Parathyroid adenoma (tissue), 2 donors: ENCODE measurements around the gene HDAC9.

Experiments
- H2AFZ ChIP-seq: fragments of 300-600 bp; sonication (generic); one replicate; pipeline ENCODE4 v1.7.0; 2017; ENCODE audit warnings: antibody characterized with exemption, mild to moderate bottlenecking
- H3K27ac ChIP-seq: fragments of 300-600 bp; sonication (generic); one replicate; pipeline ENCODE4 v1.7.0; 2017
- H3K27me3 ChIP-seq: fragments of 300-600 bp; sonication (generic); one replicate; pipeline ENCODE4 v1.7.0; 2017; ENCODE audit warnings: low read length; ENCODE audit not compliant: control insufficient read depth, insufficient read depth
- H3K36me3 ChIP-seq: fragments of 300-600 bp; sonication (generic); one replicate; pipeline ENCODE4 v1.7.0; 2017; ENCODE audit warnings: low read length; ENCODE audit not compliant: control insufficient read depth, insufficient read depth
- H3K4me1 ChIP-seq: fragments of 300-600 bp; sonication (generic); one replicate; pipeline ENCODE4 v1.7.0; 2017; ENCODE audit warnings: control low read depth
- H3K4me2 ChIP-seq: fragments of 300-600 bp; sonication (generic); one replicate; pipeline ENCODE4 v1.7.0; 2017; ENCODE audit warnings: low read length
- H3K4me3 ChIP-seq: fragments of 300-600 bp; sonication (generic); one replicate; pipeline ENCODE4 v1.7.0; 2017; ENCODE audit warnings: low read depth, low read length
- H3K79me2 ChIP-seq: fragments of 300-600 bp; sonication (generic); one replicate; pipeline ENCODE4 v1.7.0; 2017; ENCODE audit warnings: control low read depth
- H3K9ac ChIP-seq: fragments of 300-600 bp; sonication (generic); one replicate; pipeline ENCODE4 v1.7.0; 2017; ENCODE audit warnings: mild to moderate bottlenecking
- H3K9me3 ChIP-seq: fragments of 300-600 bp; sonication (generic); one replicate; pipeline ENCODE4 v1.7.0; 2017; ENCODE audit warnings: low read length; ENCODE audit not compliant: control insufficient read depth
- TF ChIP-seq, protein P1 (sequence below): fragments of 300-600 bp; sonication (generic); IDR thresholded peaks from one replicate; pipeline ENCODE4 v1.7.0; 2017; ENCODE audit warnings: antibody characterized with exemption, mild to moderate bottlenecking
- donor health status: primary hyperparathyroidism.

The HDAC9 gene

DNA sequence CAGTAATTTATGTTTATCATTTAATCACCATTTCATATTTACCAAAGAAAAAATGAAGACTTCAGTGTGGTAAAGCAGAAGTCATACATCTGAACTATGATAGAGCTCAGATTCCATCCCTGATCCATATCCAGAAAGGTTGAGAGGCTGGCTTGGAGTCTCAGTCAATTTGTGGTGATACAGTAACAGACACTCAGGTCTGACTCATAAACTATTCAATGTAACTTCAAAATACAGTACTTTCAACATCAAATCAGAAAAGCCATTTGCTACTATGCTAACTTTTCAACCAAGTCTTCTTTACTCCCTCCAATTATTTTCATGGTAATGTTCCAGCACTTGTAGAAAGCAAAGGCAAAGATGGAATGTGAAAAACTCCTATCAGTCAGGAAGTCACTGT is 190.4 kb downstream of the HDAC9 start:
- H3K27ac ChIP-seq = no peak overlapping the region
- H2AFZ ChIP-seq = no peak overlapping the region
- TF ChIP-seq, protein P1, sequence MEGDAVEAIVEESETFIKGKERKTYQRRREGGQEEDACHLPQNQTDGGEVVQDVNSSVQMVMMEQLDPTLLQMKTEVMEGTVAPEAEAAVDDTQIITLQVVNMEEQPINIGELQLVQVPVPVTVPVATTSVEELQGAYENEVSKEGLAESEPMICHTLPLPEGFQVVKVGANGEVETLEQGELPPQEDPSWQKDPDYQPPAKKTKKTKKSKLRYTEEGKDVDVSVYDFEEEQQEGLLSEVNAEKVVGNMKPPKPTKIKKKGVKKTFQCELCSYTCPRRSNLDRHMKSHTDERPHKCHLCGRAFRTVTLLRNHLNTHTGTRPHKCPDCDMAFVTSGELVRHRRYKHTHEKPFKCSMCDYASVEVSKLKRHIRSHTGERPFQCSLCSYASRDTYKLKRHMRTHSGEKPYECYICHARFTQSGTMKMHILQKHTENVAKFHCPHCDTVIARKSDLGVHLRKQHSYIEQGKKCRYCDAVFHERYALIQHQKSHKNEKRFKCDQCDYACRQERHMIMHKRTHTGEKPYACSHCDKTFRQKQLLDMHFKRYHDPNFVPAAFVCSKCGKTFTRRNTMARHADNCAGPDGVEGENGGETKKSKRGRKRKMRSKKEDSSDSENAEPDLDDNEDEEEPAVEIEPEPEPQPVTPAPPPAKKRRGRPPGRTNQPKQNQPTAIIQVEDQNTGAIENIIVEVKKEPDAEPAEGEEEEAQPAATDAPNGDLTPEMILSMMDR = no peak
- H3K79me2 ChIP-seq = no peaks in the 10 kb centered on the region
- H3K36me3 ChIP-seq = no peaks in the 10 kb centered on the region
- H3K4me1 ChIP-seq = no peaks in the 10 kb centered on the region
- no peak overlapping the region for H3K9ac ChIP-seq
- no peak overlapping the region for H3K4me3 ChIP-seq
- H3K27me3 ChIP-seq = no peaks in the 10 kb centered on the region
- no peak overlapping the region for H3K4me2 ChIP-seq
- no peaks in the 10 kb centered on the region for H3K9me3 ChIP-seq

DNA sequence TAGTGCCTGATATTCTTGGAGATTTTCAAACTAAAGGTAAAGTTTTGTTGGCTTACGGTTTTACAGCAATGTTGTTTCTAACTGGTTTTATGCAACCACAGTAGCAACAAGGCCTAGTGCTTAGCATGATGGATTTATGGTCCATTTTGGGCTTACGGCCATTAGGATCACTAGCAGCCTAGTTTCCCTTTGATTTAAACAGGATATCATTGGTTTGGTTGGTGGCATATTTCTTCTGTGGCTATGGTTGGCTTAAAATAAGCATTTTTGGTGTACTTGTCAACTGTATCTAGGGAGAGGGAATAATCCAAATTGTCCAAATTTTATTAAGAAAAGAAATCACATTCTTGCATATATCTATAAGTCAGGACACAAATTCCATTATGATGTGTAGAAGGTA is 194.0 kb downstream of the HDAC9 start:
- no peak overlapping the region for H3K9ac ChIP-seq
- no peaks in the 10 kb centered on the region for H3K36me3 ChIP-seq
- no peak overlapping the region for H3K4me2 ChIP-seq
- H3K4me1 ChIP-seq = no peaks in the 10 kb centered on the region
- H3K27ac ChIP-seq = no peak overlapping the region
- no peaks in the 10 kb centered on the region for H3K79me2 ChIP-seq
- TF ChIP-seq, protein P1 = no peak
- H3K27me3 ChIP-seq = no peaks in the 10 kb centered on the region
- no peak overlapping the region for H3K4me3 ChIP-seq
- no peaks in the 10 kb centered on the region for H3K9me3 ChIP-seq
- no peak overlapping the region for H2AFZ ChIP-seq

DNA sequence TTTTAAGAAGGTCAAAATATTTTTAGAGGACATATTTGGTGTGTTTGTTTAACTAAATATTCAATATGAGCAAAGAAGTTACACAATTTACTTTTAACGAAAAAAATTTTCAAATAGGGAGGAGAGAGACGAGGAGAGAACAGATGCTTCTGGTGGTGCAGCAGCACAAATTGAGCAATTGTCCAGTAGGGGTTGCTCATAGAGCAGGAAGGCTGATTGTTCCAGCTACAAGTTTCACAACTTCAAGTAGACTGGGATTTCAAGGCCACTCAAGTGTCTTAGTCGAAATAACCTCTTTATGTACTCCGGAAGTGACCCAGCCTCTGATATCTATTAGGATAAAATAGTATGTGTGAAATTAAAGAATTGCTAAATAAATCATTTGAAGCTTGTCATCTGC is 197.9 kb downstream of the HDAC9 start:
- Histone ChIP-seq H3K4me2 (no peak overlapping the region), H3K27me3 (no peaks in the 10 kb centered on the region), H3K9ac (no peak overlapping the region), H3K9me3 (no peaks in the 10 kb centered on the region), H3K79me2 (no peaks in the 10 kb centered on the region), H2AFZ (no peak overlapping the region), H3K4me3 (no peak overlapping the region), H3K36me3 (no peaks in the 10 kb centered on the region), H3K4me1 (no peaks in the 10 kb centered on the region), H3K27ac (no peak overlapping the region)
- TF ChIP-seq, protein P1 = no peak

DNA sequence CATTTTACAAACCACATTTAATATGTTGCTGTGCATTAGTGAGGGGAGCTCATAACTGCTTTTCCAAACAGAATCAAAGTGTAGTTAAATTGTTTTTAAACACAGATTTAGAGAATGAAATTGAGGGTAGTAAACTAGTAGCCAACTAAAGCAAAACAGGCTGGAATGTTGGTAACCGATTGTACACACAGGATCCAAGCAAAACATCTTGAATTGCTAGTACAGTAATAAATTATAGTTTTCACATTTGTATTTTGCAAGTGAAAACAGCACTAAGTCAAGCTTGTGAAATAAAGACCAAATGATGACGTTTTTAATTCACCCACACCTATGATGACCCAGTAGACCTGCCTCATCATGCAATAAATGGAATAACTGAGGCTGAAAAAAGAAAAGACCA is 198.3 kb downstream of the HDAC9 start:
- Histone ChIP-seq H3K79me2 (no peaks in the 10 kb centered on the region), H3K4me3 (no peak overlapping the region), H3K27ac (no peak overlapping the region), H3K9ac (no peak overlapping the region), H3K36me3 (no peaks in the 10 kb centered on the region), H3K9me3 (no peaks in the 10 kb centered on the region), H3K4me1 (no peaks in the 10 kb centered on the region), H3K27me3 (no peaks in the 10 kb centered on the region), H2AFZ (no peak overlapping the region), H3K4me2 (no peak overlapping the region)
- TF ChIP-seq, protein P1 = no peak

DNA sequence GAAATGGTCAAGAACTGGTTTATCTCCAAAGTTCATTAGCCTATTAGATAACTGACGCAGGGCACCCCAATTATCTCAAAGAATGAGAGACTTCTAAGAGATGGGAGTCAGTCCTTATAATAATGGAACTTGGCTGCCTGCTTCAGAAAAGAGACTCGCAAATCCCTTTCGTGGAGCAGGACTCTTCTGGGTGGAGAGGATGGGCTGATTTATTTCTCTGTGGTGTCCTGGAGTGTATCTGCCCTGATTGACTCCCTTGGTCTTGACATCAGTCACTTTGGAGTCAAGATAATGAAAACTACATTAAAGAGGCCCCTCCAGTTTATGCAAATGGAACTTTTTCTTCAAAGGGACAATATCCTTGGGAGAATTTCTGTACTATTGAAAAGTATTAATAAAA is 198.9 kb downstream of the HDAC9 start:
- Histone ChIP-seq H3K4me3 (no peak overlapping the region), H3K27me3 (no peaks in the 10 kb centered on the region), H3K9me3 (no peaks in the 10 kb centered on the region), H3K4me1 (no peaks in the 10 kb centered on the region), H3K36me3 (no peaks in the 10 kb centered on the region), H3K4me2 (no peak overlapping the region), H2AFZ (no peak overlapping the region), H3K79me2 (no peaks in the 10 kb centered on the region), H3K9ac (no peak overlapping the region), H3K27ac (no peak overlapping the region)
- TF ChIP-seq, protein P1 = no peak
